Endothelial cell of umbilical vein (primary cell): ENCODE data around the gene ERCC1. TPM values are rescaled to one million over a fixed set of nuclear protein-coding genes. Genes with fewer than 3 reads are reported as not detected.
"Not testable (repeated sequence)": the region's sequence is repeated elsewhere in the genome, so short reads cannot be mapped to it uniquely, and the experiment has no call there.

Source experiments
- BruUV-seq: library from RNA; stranded (reverse); fragments of 400-500 nt; replicated peaks from 2 replicates; lab custom pipeline; 2021; lab: Mats Ljungman, UMichigan
- CTCF ChIA-PET: fragments of 300-600, 350-600 bp; sonication (Branson Sonifier 250); formaldehyde crosslinking; loops from one replicate; lab custom pipeline; 2021; ENCODE audit warnings: antibody characterized with exemption, inconsistent platforms; lab: Charles Lee
- POLR2A ChIA-PET: fragments of 300-600, 350-600 bp; sonication (Branson Sonifier 250); formaldehyde crosslinking; loops from one replicate; lab custom pipeline; 2021; ENCODE audit warnings: antibody characterized with exemption, inconsistent platforms; lab: Charles Lee
- DNase-seq: peaks from one replicate; pipeline ENCODE4 v3.0.0-alpha.2; 2011; ENCODE audit warnings: low read depth, low spot score
- FAIRE-seq: peaks from 2 replicates; lab custom pipeline; 2011; peaks lifted over from hg19 to GRCh38; lab: Jason Lieb, UNC
- H2AFZ ChIP-seq: 2 replicates; pipeline ENCODE4 v1.6.0; 2012; ENCODE audit warnings: low read depth, low read length, control low read depth, inconsistent platforms
- H3K27ac ChIP-seq: 2 replicates; pipeline ENCODE4 v1.5.1; 2011; ENCODE audit warnings: low read depth, mild to moderate bottlenecking, control low read depth, low read length, moderate library complexity; ENCODE audit not compliant: insufficient read depth
- H3K27me3 ChIP-seq, 2 experiments: 2 replicates each; pipeline versions ENCODE4 v1.6.0 to v1.6.1; 2011; ENCODE audit warnings: low read length in 2 of 2, mixed read lengths in 1 of 2; ENCODE audit not compliant: control insufficient read depth in 2 of 2, insufficient read depth in 2 of 2
- H3K36me3 ChIP-seq, 2 experiments: 2 replicates in 1 of 2; 3 replicates in 1 of 2; pipeline ENCODE4 v1.5.1; 2011; ENCODE audit warnings: low read length in 2 of 2, mild to moderate bottlenecking in 1 of 2, moderate library complexity in 1 of 2; ENCODE audit not compliant: control insufficient read depth in 2 of 2, insufficient read depth in 2 of 2; ENCODE audit errors: extremely low read depth in 1 of 2
- H3K4me1 ChIP-seq: 3 replicates; pipeline ENCODE4 v1.5.1; 2011; ENCODE audit warnings: mild to moderate bottlenecking, low read length; ENCODE audit not compliant: control insufficient read depth, insufficient read depth; ENCODE audit errors: extremely low read depth
- H3K4me2 ChIP-seq: 2 replicates; pipeline ENCODE4 v1.6.1; 2011; ENCODE audit warnings: low read length, control low read depth, mixed read lengths; ENCODE audit not compliant: insufficient read depth
- H3K4me3 ChIP-seq, 3 experiments: fragments of 200-600 bp in 1 of 3; sonication (generic), shearing (Covaris generic) in 1 of 3; replicated peaks in 1 of 3; 2 replicates each; pipeline ENCODE4 v1.5.1; 2011 to 2016; ENCODE audit warnings: control low read depth in 3 of 3, low read length in 3 of 3, mild to moderate bottlenecking in 2 of 3, inconsistent platforms in 1 of 3, low read depth in 1 of 3, moderate library complexity in 1 of 3; ENCODE audit not compliant: insufficient read depth in 1 of 3
- H3K79me2 ChIP-seq: 2 replicates; pipeline ENCODE4 v1.6.0; 2012; ENCODE audit warnings: low read length, inconsistent platforms; ENCODE audit not compliant: control insufficient read depth, insufficient read depth
- H3K9ac ChIP-seq: replicated peaks from 2 replicates; pipeline ENCODE3; 2011; ENCODE audit warnings: low read length, control low read depth; ENCODE audit not compliant: insufficient read depth; ENCODE audit errors: extremely low read depth
- H3K9me1 ChIP-seq: replicated peaks from 3 replicates; pipeline ENCODE4 v1.6.0; 2011; ENCODE audit warnings: mild to moderate bottlenecking, low read length; ENCODE audit not compliant: control insufficient read depth, insufficient read depth; ENCODE audit errors: extremely low read depth
- H3K9me3 ChIP-seq: replicated peaks from 2 replicates; pipeline ENCODE4 v1.5.1; 2012; ENCODE audit warnings: low read length, inconsistent platforms; ENCODE audit not compliant: control insufficient read depth, insufficient read depth
- H4K20me1 ChIP-seq: replicated peaks from 2 replicates; pipeline ENCODE3; 2011; ENCODE audit warnings: mild to moderate bottlenecking, low read length; ENCODE audit not compliant: control insufficient read depth, insufficient read depth; ENCODE audit errors: extremely low read depth
- EZH2 ChIP-seq: IDR thresholded peaks from 2 replicates; pipeline ENCODE4 v1.6.1; 2012; ENCODE audit warnings: borderline replicate concordance, low read depth, mild to moderate bottlenecking, moderate library complexity, low read length, inconsistent platforms; ENCODE audit not compliant: severe bottlenecking
- FOS ChIP-seq: IDR thresholded peaks from 2 replicates; pipeline ENCODE4 v1.6.1; 2011; ENCODE audit warnings: mild to moderate bottlenecking, low read length, moderate library complexity, borderline replicate concordance; ENCODE audit not compliant: insufficient read depth
- POLR2A ChIP-seq: IDR thresholded peaks from 2 replicates; pipeline ENCODE4 v1.6.1; 2012; ENCODE audit warnings: low read depth, mild to moderate bottlenecking, control low read depth, low read length
- POLR2AphosphoS5 ChIP-seq: IDR thresholded peaks from 2 replicates; pipeline ENCODE4 v1.6.1; 2012; ENCODE audit warnings: low read depth, mild to moderate bottlenecking, control low read depth, low read length, moderate library complexity; ENCODE audit not compliant: insufficient read depth
- dilution Hi-C: fragments of 300-500 bp; cut with MboI; formaldehyde crosslinking; loops from one replicate; pipeline ENCODE4 v1.15.0; 2019; ENCODE audit warnings: low sequenced_read_pairs; ENCODE audit not compliant: extremely low pct_ligation_motif_present
- intact Hi-C: fragments of 100-400 bp; cut with micrococcal nuclease; formaldehyde crosslinking; loops from one replicate; pipeline ENCODE4 v1.10.0; 2022
- polyA plus RNA-seq, 4 experiments: library from polyadenylated mRNA; depleted of rRNA in 3 of 4; stranded (reverse) in 3 of 4; unstranded in 1 of 4; fragments of >200 nt; gene quantifications; 2 replicates each; pipeline versions ENCODE4 v1.2.1 to v1.2.3, GENCODE V29; 2011 to 2012; ENCODE audit warnings: missing spikeins in 1 of 4
- total RNA-seq: library from RNA; stranded (reverse); gene quantifications from 2 replicates; pipeline ENCODE4 v1.2.3, GENCODE V29; 2021
- TF ChIP-seq, protein P1 (sequence below), 2 donors: IDR thresholded peaks; 1 replicate in 1 of 2; 2 replicates in 1 of 2; pipeline ENCODE4 v1.5.1; 2011; ENCODE audit warnings: low read length in 2 of 2, mild to moderate bottlenecking in 2 of 2, moderate library complexity in 2 of 2, control low read depth in 1 of 2, inconsistent platforms in 1 of 2, low read depth in 1 of 2; ENCODE audit not compliant: insufficient read depth in 1 of 2; ENCODE audit errors: extremely low read depth in 1 of 2

ERCC1 gene
- total and polyA plus RNA-seq, 2 donors (not counting 3 experiments of a cell fraction or from before 2014, with no cell fraction given): 81.8 to 126 TPM

DNA sequence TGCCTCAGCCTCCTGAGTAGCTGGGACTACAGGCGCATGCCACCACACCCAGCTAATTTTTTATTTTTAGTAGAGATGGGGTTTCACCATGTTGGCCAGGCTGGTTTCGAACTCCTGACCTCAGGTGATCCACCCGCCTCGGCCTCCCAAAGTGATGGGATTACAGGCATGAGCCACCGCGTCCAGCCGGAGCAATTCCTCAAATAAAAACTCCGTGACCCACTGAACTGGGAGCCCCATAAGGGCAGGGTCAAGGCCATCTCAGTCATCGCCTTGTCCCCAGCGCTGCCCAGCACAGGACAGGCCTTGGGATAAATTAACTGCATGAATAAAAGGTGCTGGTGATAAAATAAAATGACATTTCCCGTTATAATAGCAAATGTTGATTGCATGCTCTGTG is 6.2 kb upstream of the ERCC1 start:
- H3K9ac ChIP-seq, H2AFZ ChIP-seq, dilution Hi-C loops, H3K36me3 ChIP-seq, H3K27ac ChIP-seq, DNase-seq, H3K9me3 ChIP-seq, H4K20me1 ChIP-seq, BruUV-seq, H3K4me3 ChIP-seq, H3K27me3 ChIP-seq, FAIRE-seq, H3K79me2 ChIP-seq, H3K4me2 ChIP-seq, POLR2A ChIA-PET, H3K4me1 ChIP-seq, H3K9me1 ChIP-seq: not testable (repeated sequence)
- intact Hi-C loops: loop anchor here (5.0 kb wide), 3 partner anchors 152 to 262 kb away; partner anchors contain the start of genes OPA3, QPCTL and SNRPD2
- CTCF ChIA-PET: interaction anchor here (1.5 to 4.2 kb wide), 3 partner anchors 10 to 49 kb away, joined by 6 to 44 read pairs (median 39); no protein-coding TSS in a partner anchor

DNA sequence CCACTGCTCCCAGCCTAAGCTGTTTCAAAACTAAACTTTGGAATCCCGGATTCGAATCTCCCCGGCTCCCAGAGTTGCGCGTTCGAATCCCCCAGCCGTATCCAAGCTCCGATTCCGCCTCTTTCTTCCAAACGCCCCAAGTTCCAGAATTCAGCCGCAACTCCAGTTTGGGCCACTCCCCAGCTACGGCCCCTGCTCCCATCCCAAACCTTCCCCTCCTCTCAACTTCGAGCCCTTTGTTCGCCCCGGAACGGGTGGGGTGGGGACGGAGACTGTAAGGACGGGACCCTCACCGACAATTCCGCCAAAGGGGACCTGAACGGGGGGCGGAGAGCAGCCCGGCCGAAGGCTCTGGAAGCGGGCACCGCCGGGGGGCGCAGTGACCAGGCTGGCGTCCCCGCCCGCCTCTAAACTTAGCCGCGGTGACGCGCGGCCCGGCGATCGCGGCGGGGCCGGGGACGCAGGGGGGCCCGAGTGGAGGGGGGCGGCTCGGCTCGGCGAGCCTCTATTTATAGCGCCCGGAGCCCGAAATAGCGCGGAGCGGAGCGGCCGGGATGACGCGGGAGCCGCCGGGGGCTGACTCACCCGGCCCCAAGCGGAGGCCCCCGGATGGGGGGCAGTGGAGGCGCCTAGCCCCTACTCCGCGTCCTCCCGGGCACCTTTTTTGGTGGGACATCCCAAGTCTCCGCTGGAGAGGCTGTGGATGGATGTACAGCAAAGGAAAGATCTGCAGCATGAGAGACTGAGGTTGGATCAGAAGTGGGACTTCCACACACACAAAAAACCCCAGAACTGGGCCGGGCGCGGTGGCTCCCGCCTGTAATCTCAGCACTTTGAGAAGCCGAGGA is 4.9 kb upstream of the ERCC1 start:
- Histone ChIP-seq H3K4me3 (peak overlapping the region; percentile 21 to 39 (median 28)), H3K9me3 (no peaks in the 10 kb centered on the region), H3K36me3 (no peaks in the 10 kb centered on the region), H3K9me1 (no peaks in the 10 kb centered on the region), H4K20me1 (no peaks in the 10 kb centered on the region), H3K4me2 (peak overlapping the region; percentile 61), H3K79me2 (peaks cover 1% of the 10 kb centered on the region), H3K9ac (peak overlapping the region; percentile 64), H2AFZ (peak overlapping the region; percentile 71), H3K27ac (peak overlapping the region; percentile 48), H3K4me1 (peaks cover 19% of the 10 kb centered on the region), H3K27me3 (no peaks in the 10 kb centered on the region)
- DNase-seq (peak; percentile 49), FAIRE-seq (no peak)
- dilution Hi-C loops (no loop called here), intact Hi-C loops (loop anchor here (5.0 kb wide), 3 partner anchors 154 to 264 kb away; partner anchors contain the start of genes OPA3, QPCTL and SNRPD2)
- TF ChIP-seq EZH2 (no peak), POLR2A (no peak), FOS (peak; percentile 53), POLR2AphosphoS5 (no peak)
- TF ChIP-seq, protein P1, sequence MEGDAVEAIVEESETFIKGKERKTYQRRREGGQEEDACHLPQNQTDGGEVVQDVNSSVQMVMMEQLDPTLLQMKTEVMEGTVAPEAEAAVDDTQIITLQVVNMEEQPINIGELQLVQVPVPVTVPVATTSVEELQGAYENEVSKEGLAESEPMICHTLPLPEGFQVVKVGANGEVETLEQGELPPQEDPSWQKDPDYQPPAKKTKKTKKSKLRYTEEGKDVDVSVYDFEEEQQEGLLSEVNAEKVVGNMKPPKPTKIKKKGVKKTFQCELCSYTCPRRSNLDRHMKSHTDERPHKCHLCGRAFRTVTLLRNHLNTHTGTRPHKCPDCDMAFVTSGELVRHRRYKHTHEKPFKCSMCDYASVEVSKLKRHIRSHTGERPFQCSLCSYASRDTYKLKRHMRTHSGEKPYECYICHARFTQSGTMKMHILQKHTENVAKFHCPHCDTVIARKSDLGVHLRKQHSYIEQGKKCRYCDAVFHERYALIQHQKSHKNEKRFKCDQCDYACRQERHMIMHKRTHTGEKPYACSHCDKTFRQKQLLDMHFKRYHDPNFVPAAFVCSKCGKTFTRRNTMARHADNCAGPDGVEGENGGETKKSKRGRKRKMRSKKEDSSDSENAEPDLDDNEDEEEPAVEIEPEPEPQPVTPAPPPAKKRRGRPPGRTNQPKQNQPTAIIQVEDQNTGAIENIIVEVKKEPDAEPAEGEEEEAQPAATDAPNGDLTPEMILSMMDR (IDR thresholded peaks at IDR 0.05; ENCODE audit: extremely low read depth in 1 of 2, insufficient read depth in 1 of 2, low read depth in 1 of 2, low read length in 2 of 2): peak; percentile 47 to 68
- ChIA-PET POLR2A (interaction anchor here (0.6 kb wide), 1 partner anchor 30 kb away, joined by 3 read pairs; no protein-coding TSS in a partner anchor), CTCF (interaction anchor here (0.8 to 2.7 kb wide), 13 partner anchors 11 to 213 kb away, joined by 3 to 75 read pairs (median 5); partner anchors contain the start of gene FOSB)
- BruUV-seq: no TSS peak
